ENCODE results near the gene RCL1. TPM values are rescaled to one million over a fixed set of nuclear protein-coding genes. Genes with fewer than 3 reads are reported as not detected.
A peak's percentile ranks its signal among the peaks of the same experiment; 100 is the strongest.
"Not testable (repeated sequence)": the region's sequence is repeated elsewhere in the genome, so short reads cannot be mapped to it uniquely, and the experiment has no call there.

Gene RCL1
- total and polyA plus RNA-seq, 2 of the 13 experiments (the other 11 are each of a cell fraction or from before 2014, with no cell fraction given), result 22.3 to 31.6 TPM

DNA sequence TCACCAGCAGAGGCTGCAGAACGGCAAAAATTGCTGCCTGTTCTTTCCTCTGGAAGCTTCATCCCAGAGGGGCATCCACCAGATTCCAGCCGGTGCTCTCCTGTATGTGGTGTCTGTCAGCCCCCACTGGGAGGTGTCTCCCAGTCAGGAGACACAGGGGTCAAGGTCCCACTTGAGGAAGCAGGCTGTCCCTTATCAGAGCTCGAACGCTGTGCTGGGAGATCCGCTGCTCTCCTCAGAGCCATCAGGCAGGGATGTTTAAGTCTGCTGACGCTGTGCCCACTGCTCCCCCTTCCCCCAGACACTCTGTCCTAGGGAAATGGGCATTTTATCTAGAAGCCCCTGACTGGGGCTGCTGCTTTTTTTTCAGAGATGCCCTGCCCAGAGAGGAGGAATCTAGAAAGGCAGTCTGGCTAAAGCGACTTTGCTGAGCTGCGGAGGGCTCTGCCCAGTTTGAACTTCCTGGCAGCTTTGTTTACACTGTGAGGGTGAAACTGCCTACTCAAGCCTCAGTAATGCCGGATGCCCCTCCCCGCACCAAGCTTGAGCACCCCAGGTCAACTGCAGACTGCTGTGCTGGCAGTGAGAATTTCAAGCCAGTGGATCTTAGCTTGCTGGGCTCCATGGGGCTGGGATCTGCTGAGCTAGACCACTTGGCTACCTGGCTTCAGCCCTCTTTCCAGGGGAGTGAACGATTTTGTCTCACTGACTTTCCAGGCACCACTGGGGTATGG is 108.8 kb downstream of the RCL1 start:
- intact Hi-C loops (cut with micrococcal nuclease; ENCODE audit: unreplicated experiment), result loop anchor here (5.0 kb wide), 1 partner anchor 39 kb away; no protein-coding TSS in a partner anchor
- H3K9me3 ChIP-seq (ENCODE audit: low read length); in situ Hi-C loops (cut with HindIII; ENCODE audit: extremely low pct_ligation_motif_present, low pct_unique_long_range_greater_than_20kb); H3K27me3 ChIP-seq (ENCODE audit: control insufficient read depth in 1 of 2, insufficient read depth in 2 of 2, low read length in 2 of 2); CTCF ChIA-PET (ENCODE audit: low intra/inter-chr PET ratio, low total read pairs); H3K79me2 ChIP-seq (ENCODE audit: insufficient read depth, low read length); H3K36me3 ChIP-seq (replicated peaks in 1 of 2; ENCODE audit: control insufficient read depth in 1 of 2, insufficient read depth in 2 of 2, low read length in 2 of 2); H2AFZ ChIP-seq (ENCODE audit: low read length); FAIRE-seq; H4K20me1 ChIP-seq (ENCODE audit: insufficient read depth, low read length); BruUV-seq (replicated peaks): not testable (repeated sequence)
- DNase-seq (ENCODE audit: low spot score), result peak; percentile 56
- peak overlapping the region; percentile 58 for H3K9ac ChIP-seq (ENCODE audit: insufficient read depth, low read depth, low read length)
- H3K4me2 ChIP-seq (ENCODE audit: low read depth, low read length), result peak overlapping the region; percentile 93
- peak; percentile 84 for ATAC-seq
- 5% methylated on average over 4 of the region's 11 CpGs for WGBS (ENCODE audit: low lambda C conversion rate)
- peak overlapping the region; percentile 39 to 64 (median 62); a peak in 5 of 6 replicates for H3K4me3 ChIP-seq (replicated peaks in 1 of 3; ENCODE audit: insufficient read depth in 1 of 3, low read depth in 2 of 3, low read length in 3 of 3)
- peak overlapping the region; percentile 54 for H3K27ac ChIP-seq (ENCODE audit: extremely low read length, insufficient read depth, low read length)
- peaks cover 19% of the 10 kb centered on the region for H3K4me1 ChIP-seq (ENCODE audit: insufficient read depth, low read length)
- POLR2A ChIA-PET, result interaction anchor here (0.7 to 2.8 kb wide), 6 partner anchors 43 to 160 kb away, joined by 3 to 14 read pairs (median 8); partner anchors contain the start of genes AK3, JAK2 and RCL1
- TF ChIP-seq NFKB2 (CRISPR knock-in tag; IDR thresholded peaks at IDR 0.05; ENCODE audit: borderline replicate concordance), result 0 out of 2 replicates have a peak, but pooled peaks have one; percentile 25
- peak; percentile 76 for TF ChIP-seq FOXA3 (CRISPR knock-in tag; IDR thresholded peaks at IDR 0.05)
- TF ChIP-seq SAP130 (CRISPR knock-in tag; IDR thresholded peaks at IDR 0.05; ENCODE audit: low read depth), result peak; percentile 31; the same call in 1 of the 2 replicates
- TF ChIP-seq CBX1 (IDR thresholded peaks at IDR 0.05; ENCODE audit: low read depth), result peak; percentile 14
- TF ChIP-seq PHF21A (CRISPR knock-in tag; IDR thresholded peaks at IDR 0.05), result 0 out of 2 replicates have a peak, but pooled peaks have one; percentile 22
- TF ChIP-seq HMG20A (CRISPR knock-in tag; IDR thresholded peaks at IDR 0.05; ENCODE audit: borderline replicate concordance), result 0 out of 2 replicates have a peak, but pooled peaks have one; percentile 16
- TF ChIP-seq MED1 (CRISPR knock-in tag; IDR thresholded peaks at IDR 0.05), result peak; percentile 26; the same call in 1 of the 2 replicates
- TF ChIP-seq, protein P1, sequence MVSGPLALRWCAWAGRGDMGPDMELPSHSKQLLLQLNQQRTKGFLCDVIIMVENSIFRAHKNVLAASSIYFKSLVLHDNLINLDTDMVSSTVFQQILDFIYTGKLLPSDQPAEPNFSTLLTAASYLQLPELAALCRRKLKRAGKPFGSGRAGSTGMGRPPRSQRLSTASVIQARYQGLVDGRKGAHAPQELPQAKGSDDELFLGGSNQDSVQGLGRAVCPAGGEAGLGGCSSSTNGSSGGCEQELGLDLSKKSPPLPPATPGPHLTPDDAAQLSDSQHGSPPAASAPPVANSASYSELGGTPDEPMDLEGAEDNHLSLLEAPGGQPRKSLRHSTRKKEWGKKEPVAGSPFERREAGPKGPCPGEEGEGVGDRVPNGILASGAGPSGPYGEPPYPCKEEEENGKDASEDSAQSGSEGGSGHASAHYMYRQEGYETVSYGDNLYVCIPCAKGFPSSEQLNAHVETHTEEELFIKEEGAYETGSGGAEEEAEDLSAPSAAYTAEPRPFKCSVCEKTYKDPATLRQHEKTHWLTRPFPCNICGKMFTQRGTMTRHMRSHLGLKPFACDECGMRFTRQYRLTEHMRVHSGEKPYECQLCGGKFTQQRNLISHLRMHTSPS (CRISPR knock-in tag; IDR thresholded peaks at IDR 0.05; ENCODE audit: low read depth), result peak; percentile 94
- TF ChIP-seq KAT8 (CRISPR knock-in tag; IDR thresholded peaks at IDR 0.05), result 0 out of 2 replicates have a peak, but pooled peaks have one; percentile 36
- TF ChIP-seq, protein P2, sequence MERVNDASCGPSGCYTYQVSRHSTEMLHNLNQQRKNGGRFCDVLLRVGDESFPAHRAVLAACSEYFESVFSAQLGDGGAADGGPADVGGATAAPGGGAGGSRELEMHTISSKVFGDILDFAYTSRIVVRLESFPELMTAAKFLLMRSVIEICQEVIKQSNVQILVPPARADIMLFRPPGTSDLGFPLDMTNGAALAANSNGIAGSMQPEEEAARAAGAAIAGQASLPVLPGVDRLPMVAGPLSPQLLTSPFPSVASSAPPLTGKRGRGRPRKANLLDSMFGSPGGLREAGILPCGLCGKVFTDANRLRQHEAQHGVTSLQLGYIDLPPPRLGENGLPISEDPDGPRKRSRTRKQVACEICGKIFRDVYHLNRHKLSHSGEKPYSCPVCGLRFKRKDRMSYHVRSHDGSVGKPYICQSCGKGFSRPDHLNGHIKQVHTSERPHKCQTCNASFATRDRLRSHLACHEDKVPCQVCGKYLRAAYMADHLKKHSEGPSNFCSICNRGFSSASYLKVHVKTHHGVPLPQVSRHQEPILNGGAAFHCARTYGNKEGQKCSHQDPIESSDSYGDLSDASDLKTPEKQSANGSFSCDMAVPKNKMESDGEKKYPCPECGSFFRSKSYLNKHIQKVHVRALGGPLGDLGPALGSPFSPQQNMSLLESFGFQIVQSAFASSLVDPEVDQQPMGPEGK (CRISPR knock-in tag; IDR thresholded peaks at IDR 0.05), result peak; percentile 61
- TF ChIP-seq, protein P3, sequence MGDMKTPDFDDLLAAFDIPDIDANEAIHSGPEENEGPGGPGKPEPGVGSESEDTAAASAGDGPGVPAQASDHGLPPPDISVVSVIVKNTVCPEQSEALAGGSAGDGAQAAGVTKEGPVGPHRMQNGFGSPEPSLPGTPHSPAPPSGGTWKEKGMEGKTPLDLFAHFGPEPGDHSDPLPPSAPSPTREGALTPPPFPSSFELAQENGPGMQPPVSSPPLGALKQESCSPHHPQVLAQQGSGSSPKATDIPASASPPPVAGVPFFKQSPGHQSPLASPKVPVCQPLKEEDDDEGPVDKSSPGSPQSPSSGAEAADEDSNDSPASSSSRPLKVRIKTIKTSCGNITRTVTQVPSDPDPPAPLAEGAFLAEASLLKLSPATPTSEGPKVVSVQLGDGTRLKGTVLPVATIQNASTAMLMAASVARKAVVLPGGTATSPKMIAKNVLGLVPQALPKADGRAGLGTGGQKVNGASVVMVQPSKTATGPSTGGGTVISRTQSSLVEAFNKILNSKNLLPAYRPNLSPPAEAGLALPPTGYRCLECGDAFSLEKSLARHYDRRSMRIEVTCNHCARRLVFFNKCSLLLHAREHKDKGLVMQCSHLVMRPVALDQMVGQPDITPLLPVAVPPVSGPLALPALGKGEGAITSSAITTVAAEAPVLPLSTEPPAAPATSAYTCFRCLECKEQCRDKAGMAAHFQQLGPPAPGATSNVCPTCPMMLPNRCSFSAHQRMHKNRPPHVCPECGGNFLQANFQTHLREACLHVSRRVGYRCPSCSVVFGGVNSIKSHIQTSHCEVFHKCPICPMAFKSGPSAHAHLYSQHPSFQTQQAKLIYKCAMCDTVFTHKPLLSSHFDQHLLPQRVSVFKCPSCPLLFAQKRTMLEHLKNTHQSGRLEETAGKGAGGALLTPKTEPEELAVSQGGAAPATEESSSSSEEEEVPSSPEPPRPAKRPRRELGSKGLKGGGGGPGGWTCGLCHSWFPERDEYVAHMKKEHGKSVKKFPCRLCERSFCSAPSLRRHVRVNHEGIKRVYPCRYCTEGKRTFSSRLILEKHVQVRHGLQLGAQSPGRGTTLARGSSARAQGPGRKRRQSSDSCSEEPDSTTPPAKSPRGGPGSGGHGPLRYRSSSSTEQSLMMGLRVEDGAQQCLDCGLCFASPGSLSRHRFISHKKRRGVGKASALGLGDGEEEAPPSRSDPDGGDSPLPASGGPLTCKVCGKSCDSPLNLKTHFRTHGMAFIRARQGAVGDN (CRISPR knock-in tag; IDR thresholded peaks at IDR 0.05), result peak; percentile 66
- peak; percentile 46; the same call in 1 of the 2 replicates for TF ChIP-seq HDAC1 (CRISPR knock-in tag; IDR thresholded peaks at IDR 0.05)
- TF ChIP-seq, protein P4, sequence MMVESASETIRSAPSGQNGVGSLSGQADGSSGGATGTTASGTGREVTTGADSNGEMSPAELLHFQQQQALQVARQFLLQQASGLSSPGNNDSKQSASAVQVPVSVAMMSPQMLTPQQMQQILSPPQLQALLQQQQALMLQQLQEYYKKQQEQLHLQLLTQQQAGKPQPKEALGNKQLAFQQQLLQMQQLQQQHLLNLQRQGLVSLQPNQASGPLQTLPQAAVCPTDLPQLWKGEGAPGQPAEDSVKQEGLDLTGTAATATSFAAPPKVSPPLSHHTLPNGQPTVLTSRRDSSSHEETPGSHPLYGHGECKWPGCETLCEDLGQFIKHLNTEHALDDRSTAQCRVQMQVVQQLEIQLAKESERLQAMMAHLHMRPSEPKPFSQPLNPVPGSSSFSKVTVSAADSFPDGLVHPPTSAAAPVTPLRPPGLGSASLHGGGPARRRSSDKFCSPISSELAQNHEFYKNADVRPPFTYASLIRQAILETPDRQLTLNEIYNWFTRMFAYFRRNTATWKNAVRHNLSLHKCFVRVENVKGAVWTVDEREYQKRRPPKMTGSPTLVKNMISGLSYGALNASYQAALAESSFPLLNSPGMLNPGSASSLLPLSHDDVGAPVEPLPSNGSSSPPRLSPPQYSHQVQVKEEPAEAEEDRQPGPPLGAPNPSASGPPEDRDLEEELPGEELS (CRISPR knock-in tag; IDR thresholded peaks at IDR 0.05), result 0 out of 2 replicates have a peak, but pooled peaks have one; percentile 19

Measured in HepG2 (cell line).